Pons (tissue), 1 donor: ENCODE measurements around the gene WSCD2.
A peak's percentile ranks its signal among the peaks of the same experiment; 100 is the strongest.
"Not testable (repeated sequence)": the region's sequence is repeated elsewhere in the genome, so short reads cannot be mapped to it uniquely, and the experiment has no call there.

Experiments used
- DNase-seq: peaks from one replicate; pipeline ENCODE4 v3.0.0-alpha.2; 2016; ENCODE audit warnings: low spot score

The WSCD2 gene

DNA sequence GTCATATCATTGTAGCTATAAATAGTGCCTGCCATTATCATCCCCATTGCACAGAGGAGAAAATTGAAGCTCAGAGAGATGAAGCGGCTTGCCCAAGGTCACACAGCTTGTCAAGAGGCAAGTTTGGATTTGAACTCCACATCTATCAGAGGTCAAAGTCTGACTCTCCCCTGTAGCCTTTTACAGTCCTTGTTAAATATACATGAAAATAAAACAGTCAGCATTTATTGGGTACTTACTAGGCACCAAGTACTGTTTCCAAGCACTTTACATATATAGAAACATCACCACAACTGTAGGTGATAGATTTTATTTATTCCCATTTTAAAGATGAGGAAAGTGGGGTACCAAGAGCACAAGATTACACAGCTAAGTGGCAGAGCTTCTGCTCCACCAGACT lies 67.2 kb downstream of the WSCD2 start:
- no peak for DNase-seq

DNA sequence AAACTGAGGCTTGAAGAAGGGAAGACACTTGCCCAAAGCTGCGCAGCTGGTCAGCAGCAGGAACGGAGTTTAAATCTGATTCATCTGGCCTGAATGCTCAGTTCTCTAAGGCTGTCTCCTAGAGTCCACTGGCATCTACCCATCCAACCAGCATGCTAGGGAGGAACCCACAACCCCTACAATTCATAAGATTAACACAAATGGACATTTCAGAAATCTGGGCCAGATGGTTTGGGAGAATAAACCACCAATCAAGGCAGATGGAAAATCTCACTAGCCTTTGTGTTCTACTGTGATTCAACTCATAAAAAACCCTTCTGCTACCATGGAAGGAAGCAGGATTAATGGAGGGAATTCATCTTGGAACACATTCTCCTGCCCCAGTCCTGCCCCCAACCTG lies 67.8 kb downstream of the WSCD2 start:
- no peak for DNase-seq

DNA sequence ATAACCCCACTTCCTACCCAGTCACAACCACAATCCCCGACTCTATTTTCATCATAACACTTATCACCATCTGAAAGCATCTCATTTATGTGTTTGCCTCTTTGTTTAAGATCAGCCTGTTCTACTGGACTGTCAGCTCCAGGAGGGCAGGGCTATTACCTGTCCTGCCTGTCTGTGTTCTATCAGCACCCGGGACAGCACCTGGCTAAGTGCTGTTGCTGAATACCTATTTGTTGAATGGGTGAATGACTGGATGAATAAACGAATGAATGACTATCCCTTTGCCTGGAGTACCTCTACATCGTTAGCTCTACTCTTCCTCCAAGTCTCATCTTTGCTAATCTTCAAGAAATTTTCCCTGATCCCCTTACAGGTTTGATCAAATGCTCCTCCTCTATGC lies 69.0 kb downstream of the WSCD2 start:
- DNase-seq = no peak

DNA sequence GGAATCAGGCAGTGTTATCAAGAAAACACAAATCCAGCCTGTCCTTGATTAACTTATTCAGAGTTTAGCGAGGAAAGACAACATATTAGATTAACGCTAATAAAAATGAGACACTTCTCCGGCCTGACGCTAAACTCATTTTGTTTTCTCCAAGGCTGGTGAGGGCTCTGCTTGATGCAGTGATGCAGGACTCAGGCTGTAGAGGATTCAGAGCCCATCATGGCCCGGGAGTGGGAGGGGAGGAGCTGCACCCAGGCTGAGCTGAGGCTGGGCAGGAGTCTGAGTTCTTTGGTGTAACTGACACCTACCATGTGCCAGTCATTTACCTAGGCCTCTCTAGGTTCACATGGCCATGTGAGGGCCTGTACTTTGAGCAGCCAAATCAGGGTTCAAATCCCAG lies 70.0 kb downstream of the WSCD2 start:
- no peak for DNase-seq

DNA sequence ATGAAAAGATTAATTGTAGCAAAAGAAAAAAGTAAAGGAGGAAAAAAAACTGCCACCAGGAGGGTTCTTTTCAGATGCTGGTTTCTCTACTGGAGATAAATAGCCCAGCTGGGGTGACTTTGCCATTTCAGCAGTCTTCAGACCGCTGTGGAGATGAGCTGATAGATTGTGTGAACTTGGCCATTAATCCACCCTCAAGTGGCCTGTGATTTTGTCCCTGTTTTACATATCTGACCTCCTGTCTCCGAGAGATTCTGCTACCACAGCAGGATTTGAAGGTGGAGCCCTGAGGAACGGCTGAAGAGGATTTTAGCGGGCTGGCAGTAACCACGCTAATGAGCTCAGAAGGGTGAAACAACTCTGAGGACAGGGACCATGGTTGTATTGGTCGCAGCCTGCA lies 72.7 kb downstream of the WSCD2 start:
- no peak for DNase-seq

DNA sequence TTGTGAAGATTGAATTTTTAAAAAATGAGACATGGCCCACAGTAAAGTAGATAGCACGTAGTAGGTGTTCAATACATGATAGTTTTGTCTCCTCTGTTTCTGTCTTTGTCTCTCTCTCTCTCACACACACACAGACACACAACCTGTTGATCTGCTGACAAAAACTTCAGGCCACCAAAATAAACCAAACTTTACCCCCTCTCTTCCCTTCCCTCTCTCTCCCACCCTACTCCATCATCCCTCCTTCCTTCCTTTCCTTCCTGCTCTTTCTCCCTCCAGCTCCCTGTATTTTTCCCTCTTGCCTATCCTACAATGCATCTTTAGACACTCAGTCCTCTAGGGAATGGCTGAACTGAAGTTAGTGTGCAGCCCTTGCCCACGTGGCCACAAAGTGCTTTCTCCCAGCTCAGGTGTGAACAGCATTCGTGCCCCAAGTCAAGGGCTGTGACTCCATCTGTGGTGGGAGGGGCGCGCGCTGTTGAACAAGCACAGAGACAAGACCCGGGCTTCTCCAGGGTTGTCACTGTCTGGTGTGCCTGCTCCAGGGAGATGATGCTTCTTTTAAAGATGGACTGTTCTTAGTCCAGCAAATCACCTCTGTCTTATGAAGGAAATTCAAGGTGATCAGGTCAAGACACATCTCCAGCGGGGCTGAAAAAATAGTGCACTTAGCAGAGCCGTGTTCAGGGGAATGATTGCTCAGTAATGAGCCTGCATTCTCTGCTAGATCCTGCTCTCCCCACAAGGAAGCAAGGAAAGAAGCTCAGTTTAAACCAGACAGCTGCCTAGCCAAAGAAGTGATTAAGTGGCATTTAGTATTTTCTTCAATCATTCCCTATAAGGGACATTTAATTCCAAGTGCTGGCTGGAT lies 75.3 kb downstream of the WSCD2 start:
- DNase-seq = no peak

DNA sequence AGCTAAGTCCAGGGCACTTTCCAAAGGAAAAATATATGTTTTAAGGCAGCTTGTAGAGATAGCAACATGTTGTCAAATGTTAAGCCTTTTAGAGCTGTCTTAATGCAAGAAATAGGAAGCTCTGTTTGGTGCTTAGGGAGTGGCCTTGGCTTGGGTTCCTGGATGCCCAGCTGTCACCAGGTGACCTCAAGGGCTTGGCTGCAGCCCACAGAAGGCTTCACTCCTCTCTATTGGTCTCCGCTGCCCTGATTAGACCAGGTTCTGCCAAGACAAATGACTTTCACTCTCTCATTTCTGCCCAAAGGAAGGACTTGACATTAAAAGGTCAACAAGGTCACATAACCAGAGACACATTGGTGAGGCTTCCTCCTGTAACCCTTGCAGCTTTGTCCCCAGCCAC lies 76.8 kb downstream of the WSCD2 start:
- no peak for DNase-seq

DNA sequence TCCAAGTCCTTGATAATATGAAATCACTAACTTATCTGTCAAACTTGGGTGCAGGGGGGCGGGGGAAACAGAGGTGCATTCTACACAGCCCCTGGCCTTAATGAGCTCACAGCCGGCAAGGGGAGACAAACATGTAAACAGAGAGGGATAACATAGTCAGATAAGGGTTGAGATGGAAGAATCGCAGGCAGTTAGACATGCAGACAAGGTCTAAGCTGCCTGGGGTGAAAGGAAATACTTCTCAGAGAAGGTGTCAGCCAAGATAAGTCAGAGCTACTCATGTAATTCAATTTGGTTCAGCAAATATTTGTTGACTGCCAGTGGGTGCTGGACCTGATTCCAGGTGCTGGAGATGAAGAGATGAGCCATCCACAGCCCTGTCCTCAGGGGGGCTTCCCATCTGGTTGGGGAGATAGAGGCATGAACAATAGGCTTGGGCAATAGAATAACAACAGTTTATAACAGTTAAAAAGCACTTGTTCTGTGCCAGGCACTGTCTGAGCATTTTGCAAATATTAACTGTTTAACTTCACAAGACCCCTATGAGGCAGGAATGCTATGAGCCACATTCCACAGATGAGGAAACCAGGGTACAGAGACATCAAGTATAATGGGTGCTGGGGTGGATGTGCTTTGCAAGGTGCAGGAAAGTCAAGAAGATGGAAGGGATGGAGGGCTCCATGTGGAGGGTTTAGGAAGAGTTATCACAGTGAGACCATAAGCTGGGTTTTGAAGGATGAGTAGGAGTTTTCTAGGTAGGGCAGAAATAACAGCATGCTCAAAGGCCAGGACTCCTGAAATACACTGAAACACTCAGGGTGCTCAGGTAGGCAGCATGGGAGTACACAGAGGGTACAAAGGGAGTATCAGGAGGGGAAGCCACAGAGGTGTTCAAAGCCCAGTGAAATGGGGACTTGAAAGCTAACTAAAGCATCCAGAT lies 79.0 kb downstream of the WSCD2 start:
- DNase-seq = no peak

DNA sequence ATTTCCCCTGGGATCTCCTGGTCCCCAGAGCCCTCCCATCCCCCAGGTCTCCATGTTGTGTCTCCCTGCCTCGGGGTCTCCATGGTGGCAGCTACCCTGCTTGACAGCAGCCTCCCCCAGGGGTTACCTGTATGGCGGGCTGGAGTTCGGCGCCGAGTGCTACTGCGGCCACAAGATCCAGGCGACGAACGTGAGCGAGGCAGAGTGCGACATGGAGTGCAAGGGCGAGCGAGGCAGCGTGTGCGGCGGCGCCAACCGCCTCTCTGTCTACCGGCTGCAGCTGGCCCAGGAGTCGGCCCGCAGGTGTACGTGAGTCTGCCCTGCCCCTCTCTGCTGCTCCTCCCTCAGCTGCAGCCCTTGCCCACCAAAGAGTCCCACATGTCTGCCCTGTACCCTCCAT lies 80.9 kb downstream of the WSCD2 start:
- DNase-seq = no peak

DNA sequence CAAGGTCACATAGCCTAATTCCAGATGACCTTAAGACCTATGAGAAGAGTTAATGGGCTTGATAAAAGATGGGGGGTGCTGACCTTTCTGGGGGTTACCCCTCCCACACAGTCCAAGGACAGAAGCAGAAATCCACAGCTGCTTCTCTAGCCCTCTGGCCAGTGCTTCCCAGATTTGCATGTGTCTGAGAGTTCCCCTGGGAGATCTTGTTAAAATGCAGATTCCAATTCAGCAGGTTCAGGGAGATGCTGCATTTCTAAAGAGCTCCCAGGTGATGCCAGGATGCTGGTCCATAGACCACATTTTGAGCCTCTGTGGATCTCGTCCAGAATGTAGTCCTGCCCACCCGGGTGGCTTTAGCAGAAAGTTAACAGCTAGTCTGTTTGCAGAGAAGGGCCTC lies 82.1 kb downstream of the WSCD2 start:
- DNase-seq = no peak

DNA sequence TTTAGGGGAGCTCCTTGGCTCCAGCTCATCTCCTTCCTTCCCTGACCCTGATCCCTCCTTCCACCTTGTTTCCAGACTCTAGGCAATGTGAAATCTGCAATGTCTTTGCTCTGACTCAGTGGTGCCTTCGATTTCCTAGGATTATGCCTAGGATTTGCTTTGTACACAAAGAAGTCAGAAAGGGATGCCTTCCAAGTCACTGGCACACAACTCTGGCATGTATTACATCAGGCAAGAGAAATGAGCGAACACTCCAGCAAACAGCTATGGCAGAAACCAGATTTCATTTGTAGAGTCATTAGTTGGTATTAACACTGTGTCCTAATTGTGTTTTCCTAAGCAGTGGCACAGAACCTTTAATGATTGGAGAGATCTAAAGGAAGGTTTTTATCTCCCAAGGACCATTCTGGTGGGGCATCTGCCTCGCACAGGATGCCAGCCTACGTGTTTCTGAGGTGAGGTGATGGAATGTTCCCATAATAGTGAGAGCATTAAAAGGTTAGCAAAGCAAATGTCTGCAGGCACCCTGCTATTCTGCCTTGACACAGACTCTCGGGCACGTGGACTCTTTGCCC lies 84.9 kb downstream of the WSCD2 start:
- no peak for DNase-seq

DNA sequence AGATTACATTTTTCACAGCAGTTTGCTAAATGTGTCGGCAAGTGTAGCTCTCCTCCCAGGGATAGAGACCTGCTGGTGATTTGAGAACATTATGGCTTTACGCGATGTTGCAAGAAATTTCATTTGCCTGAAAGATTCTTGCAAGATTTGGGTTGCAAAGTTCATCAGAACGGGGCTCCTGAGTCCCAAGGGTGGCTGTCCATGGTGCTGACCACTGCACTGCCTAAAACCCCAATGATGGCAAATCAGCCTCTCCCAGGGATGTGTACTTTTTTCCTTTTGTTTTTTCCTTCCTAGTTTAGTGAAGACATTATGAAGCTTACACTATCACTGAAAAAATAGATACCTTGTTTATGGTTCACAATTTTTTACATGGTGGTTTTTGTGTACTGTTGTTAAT lies 85.4 kb downstream of the WSCD2 start:
- no peak for DNase-seq

DNA sequence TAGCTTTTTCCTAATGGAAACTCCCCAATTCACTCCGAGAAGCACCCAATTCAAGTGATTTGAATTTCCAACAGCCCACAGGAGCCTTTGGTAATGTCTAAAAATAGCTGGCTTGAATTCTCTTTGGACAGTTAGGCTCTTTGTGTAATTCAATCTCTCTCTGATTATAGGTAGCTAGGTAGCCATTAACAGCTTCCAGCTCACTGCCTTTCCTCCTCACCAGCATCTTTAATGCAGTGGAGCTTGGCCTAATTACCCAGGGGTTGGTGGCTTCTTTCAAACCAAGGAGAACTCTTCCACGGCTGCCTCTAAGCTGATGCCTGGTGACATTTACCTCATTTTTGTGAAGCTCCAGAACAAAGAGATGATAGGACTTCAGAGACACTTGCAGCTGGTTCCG lies 86.4 kb downstream of the WSCD2 start:
- DNase-seq = no peak

DNA sequence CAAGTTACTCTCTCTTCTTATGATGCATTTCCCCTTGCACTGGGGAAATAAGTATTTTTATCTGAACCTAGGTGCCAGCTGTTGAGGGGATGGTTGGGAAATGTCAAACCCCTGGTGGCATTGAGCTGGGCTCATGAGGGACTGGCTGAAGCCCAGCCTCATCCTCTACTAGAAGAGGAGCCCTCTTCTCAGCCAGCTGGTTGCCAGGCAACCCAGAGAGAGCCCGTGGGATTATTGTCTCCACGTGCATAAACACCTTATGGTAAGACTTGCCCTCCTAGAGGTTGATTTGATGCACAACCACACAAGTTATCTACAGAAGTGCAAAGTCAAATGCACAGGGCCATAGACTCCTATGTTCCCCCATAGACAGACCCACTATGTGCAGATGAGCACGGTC lies 89.8 kb downstream of the WSCD2 start:
- DNase-seq = no peak

DNA sequence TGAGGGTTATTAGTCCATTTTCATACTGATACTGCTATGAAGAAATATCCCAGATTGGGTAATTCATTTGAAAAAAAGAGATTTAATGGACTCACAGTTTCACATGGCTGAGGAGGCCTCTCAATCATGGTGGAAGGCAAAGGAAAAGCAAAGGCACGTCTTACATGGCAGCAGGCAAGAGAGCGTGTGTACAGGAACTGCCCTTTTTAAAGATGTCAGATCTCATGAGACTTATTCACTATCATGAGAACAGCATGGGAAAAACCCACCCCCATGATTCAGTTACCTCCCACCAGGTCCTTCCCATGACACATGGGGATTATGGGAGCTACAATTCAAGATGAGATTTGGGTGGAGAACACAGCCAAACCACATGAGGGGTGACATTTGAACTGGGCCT lies 96.0 kb downstream of the WSCD2 start:
- not testable (repeated sequence) for DNase-seq

DNA sequence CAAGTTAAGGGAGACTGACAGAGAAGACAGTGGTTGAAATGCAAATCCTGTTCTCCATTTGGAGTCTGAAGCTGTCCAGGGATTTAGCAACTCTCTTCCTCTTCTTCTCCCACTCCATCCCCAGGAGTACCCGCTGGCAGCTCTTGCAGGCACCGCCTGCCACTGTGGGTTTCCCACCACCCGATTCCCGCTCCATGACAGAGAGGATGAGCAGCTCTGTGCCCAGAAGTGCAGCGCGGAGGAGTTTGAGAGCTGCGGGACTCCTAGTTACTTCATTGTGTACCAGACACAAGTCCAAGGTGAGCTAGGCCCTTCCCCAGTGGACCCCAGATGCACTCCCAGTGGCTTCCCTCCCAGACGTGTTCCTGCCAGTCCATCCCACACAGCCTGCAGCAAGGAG lies 97.8 kb downstream of the WSCD2 start:
- DNase-seq = no peak

DNA sequence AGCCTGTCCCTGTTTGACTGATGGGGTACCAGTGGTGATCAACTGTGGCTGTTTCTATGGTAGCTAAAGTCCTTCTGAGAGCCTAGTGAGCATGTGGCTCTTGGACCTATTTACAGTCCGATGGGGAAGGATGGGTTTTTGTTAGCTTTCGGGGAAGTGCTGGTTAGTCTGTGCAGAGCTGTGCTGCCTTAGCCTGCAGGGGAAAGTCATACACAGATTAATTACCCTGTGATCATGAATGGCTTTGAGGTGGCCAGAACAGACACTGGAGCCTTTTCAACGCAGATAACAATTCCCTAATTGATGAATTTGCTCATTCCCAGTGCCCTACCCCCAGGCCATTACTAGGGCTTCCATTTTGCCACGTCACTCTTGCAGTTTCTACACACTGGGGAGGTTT lies 99.7 kb downstream of the WSCD2 start:
- peak; percentile 19 for DNase-seq

DNA sequence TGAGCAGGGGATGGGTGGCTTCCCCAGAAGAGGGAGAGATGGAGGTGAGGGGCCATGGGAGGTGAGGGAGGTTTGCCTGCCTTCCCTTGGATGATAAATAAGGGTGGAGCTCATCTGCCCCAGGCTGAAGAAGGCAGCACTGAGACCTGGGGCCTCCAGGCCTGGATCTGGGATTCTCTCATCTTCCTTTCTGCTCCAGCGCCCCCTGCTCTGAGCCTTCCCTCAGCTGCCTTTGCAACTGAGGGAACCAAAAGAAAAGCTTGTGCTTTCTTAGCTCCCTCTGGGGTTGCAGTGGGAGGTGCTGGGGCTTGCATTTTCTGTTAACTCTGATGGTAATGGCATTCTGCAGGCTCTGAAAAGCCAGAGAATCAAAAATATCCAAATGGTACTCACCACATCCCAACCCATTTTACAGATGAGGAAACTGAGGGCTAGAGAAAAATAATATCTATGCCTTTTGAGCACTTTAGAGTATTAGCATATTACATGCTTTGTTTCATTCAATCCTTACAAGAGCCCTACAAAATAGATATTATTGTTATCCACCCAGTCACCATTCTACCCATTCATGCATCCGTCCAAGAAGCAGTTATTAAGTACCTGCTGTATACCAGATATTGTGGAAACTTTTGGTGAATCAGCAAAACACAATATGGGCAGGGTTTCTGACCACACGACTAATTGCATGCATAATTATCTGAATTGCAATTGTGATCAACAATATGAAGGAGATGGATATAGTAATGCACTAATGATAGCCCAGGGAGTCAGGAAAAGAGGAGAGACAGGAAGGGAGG lies 102.2 kb downstream of the WSCD2 start:
- DNase-seq = no peak

DNA sequence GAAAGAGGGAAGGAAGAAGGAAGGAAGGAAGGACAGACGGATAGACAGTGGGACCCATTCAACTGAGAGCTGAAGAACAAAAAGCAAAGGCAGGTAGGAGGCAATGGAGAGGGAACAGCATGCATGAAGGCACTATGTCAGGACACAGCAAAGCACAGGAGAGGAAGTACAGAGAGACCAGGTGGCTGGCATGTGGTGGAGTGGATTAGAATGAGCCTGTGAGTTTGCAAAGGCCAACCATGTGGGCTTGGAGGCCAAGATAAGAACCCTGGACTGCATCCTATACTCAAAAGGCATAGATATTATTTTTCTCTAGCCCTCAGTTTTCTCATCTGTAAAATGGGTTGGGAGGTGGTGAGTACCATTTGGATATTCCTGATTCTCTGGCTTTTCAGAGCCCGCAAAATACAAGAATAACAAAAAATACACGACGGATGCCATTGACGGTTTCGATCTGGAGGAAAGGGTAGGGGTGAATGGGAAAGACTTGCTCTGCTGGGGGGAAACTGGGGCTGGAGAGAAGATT lies 102.9 kb downstream of the WSCD2 start:
- DNase-seq = no peak

DNA sequence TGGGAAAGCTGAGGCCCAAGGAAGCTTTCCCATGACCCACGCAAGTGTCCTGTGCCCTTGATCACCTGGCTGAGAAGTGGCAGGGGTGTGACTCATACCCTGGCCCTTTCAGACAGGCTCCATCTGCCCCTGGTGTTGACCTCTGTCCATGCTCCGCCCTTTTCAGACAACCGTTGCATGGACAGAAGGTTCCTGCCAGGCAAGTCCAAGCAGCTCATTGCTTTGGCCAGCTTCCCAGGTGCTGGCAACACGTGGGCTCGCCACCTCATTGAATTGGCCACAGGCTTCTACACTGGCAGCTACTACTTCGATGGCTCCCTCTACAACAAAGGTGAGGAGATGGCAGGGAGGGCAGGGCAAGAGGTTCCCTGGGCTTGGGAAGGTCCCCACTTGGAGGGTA lies 103.5 kb downstream of the WSCD2 start:
- no peak for DNase-seq

DNA sequence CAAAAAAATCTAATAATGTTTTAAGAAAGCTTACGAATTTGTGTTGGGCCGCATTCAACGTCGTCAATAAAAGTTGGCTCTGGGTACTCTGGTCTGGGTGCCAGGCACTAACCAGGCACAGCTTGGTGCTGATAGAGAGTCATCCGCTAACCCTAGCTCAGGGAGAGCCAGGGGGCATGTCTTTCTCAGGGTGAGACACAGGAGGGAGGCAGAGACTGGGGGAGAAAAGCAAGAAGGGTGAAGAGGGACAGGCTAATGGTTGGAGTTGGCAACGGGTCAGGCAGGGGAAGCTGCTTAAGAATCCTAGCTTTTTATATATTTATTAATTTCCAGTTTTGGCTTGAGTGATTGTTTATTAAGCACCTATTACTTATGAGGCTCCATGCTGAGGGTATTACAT lies 105.1 kb downstream of the WSCD2 start:
- DNase-seq = peak; percentile 7
